ENCODE data around the gene PLA2G15.
A peak's percentile ranks its signal among the peaks of the same experiment; 100 is the strongest.

The PLA2G15 gene

GRCh38 chr16:68255712-68256111 lies 10.5 kb downstream of the PLA2G15 start:
- DNase-seq, result no peak

GRCh38 chr16:68257251-68257905 lies 12.2 kb downstream of the PLA2G15 start:
- no peak for DNase-seq

- no peak for DNase-seq
Observed at GRCh38 chr16:68257906-68258800, 13.0 kb downstream of the PLA2G15 start.

- no peak for DNase-seq
Observed at GRCh38 chr16:68259007-68259825, 14.0 kb downstream of the PLA2G15 start.

- no peak for DNase-seq
Observed at GRCh38 chr16:68263559-68264127, 18.5 kb downstream of the PLA2G15 start.

- peak; percentile 86 for DNase-seq
Observed at GRCh38 chr16:68264128-68265077, 19.2 kb downstream of the PLA2G15 start, which contains the start of gene SLC7A6. SLC7A6 (plus strand) TSS chr16:68264526; CDS start chr16:68274727, 10,201 bp downstream.

GRCh38 chr16:68265078-68265920 lies 20.1 kb downstream of the PLA2G15 start:
- DNase-seq, result peak; percentile 56

GRCh38 chr16:68267612-68268405 lies 22.6 kb downstream of the PLA2G15 start:
- no peak for DNase-seq

GRCh38 chr16:68269793-68270192 lies 24.6 kb downstream of the PLA2G15 start:
- no peak for DNase-seq

GRCh38 chr16:68270353-68270752 lies 25.2 kb downstream of the PLA2G15 start:
- DNase-seq, result no peak

- peak; percentile 38 for DNase-seq
Observed at GRCh38 chr16:68272507-68273209, 27.5 kb downstream of the PLA2G15 start.

- DNase-seq, result no peak
Observed at GRCh38 chr16:68273459-68273858, 28.3 kb downstream of the PLA2G15 start.

- DNase-seq, result no peak
Observed at GRCh38 chr16:68273896-68274295, 28.7 kb downstream of the PLA2G15 start.

GRCh38 chr16:68274441-68274840 lies 29.3 kb downstream of the PLA2G15 start:
- DNase-seq, result no peak

- DNase-seq, result no peak
Observed at GRCh38 chr16:68275611-68276191, 30.5 kb downstream of the PLA2G15 start.

GRCh38 chr16:68276223-68276622 lies 31.1 kb downstream of the PLA2G15 start:
- DNase-seq, result no peak

GRCh38 chr16:68279726-68280558 lies 34.8 kb downstream of the PLA2G15 start:
- DNase-seq, result no peak

Data from activated naive CD4-positive, alpha-beta T cell treated with anti-CD3 and anti-CD28 coated beads, Interleukin-2, amount 50 U/mL, for 16 hours (primary cell).